ENCODE results near the gene WWOX.

GRCh38 chr16:78519896-78520295 lies 420.4 kb downstream of the WWOX start:
- TF ChIP-seq CTCF (IDR thresholded peaks at IDR 0.05) (no peak), EP300 (IDR thresholded peaks at IDR 0.05) (no peak), POLR2A (IDR thresholded peaks at IDR 0.05) (no peak)
